GM12878 (cell line): Measurements from ENCODE around the gene DCUN1D3. TPM values are rescaled to one million over a fixed set of nuclear protein-coding genes. Genes with fewer than 3 reads are reported as not detected.

Experiments
- ATAC-seq: fragments of 200-7000 bp; cut with Tn5 transposase; 3 replicates; pipeline ENCODE4 v1.9.1; 2020; ENCODE audit warnings: mild to moderate bottlenecking, moderate library complexity
- BruUV-seq: library from RNA; stranded (reverse); fragments of 400-500 nt; replicated peaks from 2 replicates; lab custom pipeline; 2021; lab: Mats Ljungman, UMichigan
- CTCF ChIA-PET: fragments of 300-600 bp; sonication (Branson Sonifier 250); formaldehyde crosslinking; extraction: SDS; loops from one replicate; lab custom pipeline; 2021; ENCODE audit warnings: inconsistent platforms; lab: Yijun Ruan, JAX
- POLR2A ChIA-PET: fragments of 350-600 bp; formaldehyde crosslinking; extraction: SDS; loops from one replicate; lab custom pipeline; 2021; ENCODE audit warnings: inconsistent platforms; lab: Charles Lee
- RAD21 ChIA-PET: fragments of 300-600 bp; sonication (Branson Sonifier 250); formaldehyde crosslinking; loops from one replicate; lab custom pipeline; 2023; ENCODE audit warnings: antibody characterized with exemption; ENCODE audit not compliant: unreplicated experiment; lab: Charles Lee
- SMC1A ChIA-PET: fragments of 300-600 bp; sonication (Branson Sonifier 250); formaldehyde crosslinking; loops from one replicate; lab custom pipeline; 2023; ENCODE audit not compliant: unreplicated experiment, uncharacterized antibody; lab: Charles Lee
- DNase-seq: peaks from one replicate; pipeline ENCODE4 v3.0.0-alpha.2; 2011; ENCODE audit warnings: low read depth, low spot score
- FAIRE-seq: peaks from 3 replicates; lab custom pipeline; 2011; peaks lifted over from hg19 to GRCh38; lab: Jason Lieb, UNC
- H2AFZ ChIP-seq: 2 replicates; pipeline ENCODE4 v1.6.0; 2011; ENCODE audit warnings: low read depth, low read length, control low read depth; ENCODE audit not compliant: control insufficient read depth
- H3K27ac ChIP-seq: 2 replicates; pipeline ENCODE4 v1.5.1; 2011; ENCODE audit warnings: control low read depth; ENCODE audit not compliant: control insufficient read depth, insufficient read depth
- H3K27me3 ChIP-seq, 2 experiments: replicated peaks in 1 of 2; 2 replicates each; pipeline versions ENCODE4 v1.6.0 to v1.6.1; 2011; ENCODE audit warnings: low read length in 1 of 2; ENCODE audit not compliant: control insufficient read depth in 2 of 2, insufficient read depth in 2 of 2
- H3K36me3 ChIP-seq, 2 experiments: 2 replicates each; pipeline ENCODE4 v1.5.1; 2011; ENCODE audit warnings: low read length in 1 of 2; ENCODE audit not compliant: control insufficient read depth in 2 of 2, insufficient read depth in 2 of 2
- H3K4me1 ChIP-seq: 2 replicates; pipeline ENCODE4 v1.6.1; 2011; ENCODE audit warnings: mild to moderate bottlenecking, low read length, moderate library complexity, mixed read lengths; ENCODE audit not compliant: control insufficient read depth, insufficient read depth
- H3K4me2 ChIP-seq: 2 replicates; pipeline ENCODE4 v1.6.0; 2011; ENCODE audit warnings: control low read depth; ENCODE audit not compliant: control insufficient read depth, insufficient read depth
- H3K4me3 ChIP-seq: fragments of 200-600 bp; sonication (generic); 2 replicates; pipeline ENCODE4 v1.5.1; 2016
- H3K79me2 ChIP-seq: 2 replicates; pipeline ENCODE4 v1.6.0; 2011; ENCODE audit warnings: low read length; ENCODE audit not compliant: control insufficient read depth, insufficient read depth
- H3K9ac ChIP-seq: 2 replicates; pipeline ENCODE4 v1.8.0; 2011; ENCODE audit warnings: low read length, control low read depth, mixed read lengths; ENCODE audit not compliant: control insufficient read depth, insufficient read depth
- H3K9me3 ChIP-seq: replicated peaks from 3 replicates; pipeline ENCODE4 v1.5.1; 2011; ENCODE audit warnings: mild to moderate bottlenecking, low read length; ENCODE audit not compliant: control insufficient read depth, insufficient read depth
- H4K20me1 ChIP-seq: 2 replicates; pipeline ENCODE4 v1.6.0; 2011; ENCODE audit not compliant: control insufficient read depth, insufficient read depth
- CBFB ChIP-seq: IDR thresholded peaks from 2 replicates; pipeline ENCODE4 v1.6.1; 2016; ENCODE audit warnings: antibody characterized with exemption, low read depth
- DPF2 ChIP-seq: fragments of 450-650 bp; IDR thresholded peaks from 2 replicates; pipeline ENCODE4 v1.6.1; 2017; ENCODE audit warnings: mild to moderate bottlenecking
- FOXM1 ChIP-seq: IDR thresholded peaks from 2 replicates; pipeline ENCODE4 v1.6.1; 2012; ENCODE audit warnings: low read depth, mild to moderate bottlenecking, inconsistent platforms, low read length, moderate library complexity
- GABPA ChIP-seq: IDR thresholded peaks from 2 replicates; pipeline ENCODE4 v1.6.1; 2014; ENCODE audit warnings: antibody characterized with exemption, low read depth, mild to moderate bottlenecking, inconsistent platforms
- MLLT1 ChIP-seq: fragments of 450-650 bp; IDR thresholded peaks from 2 replicates; pipeline ENCODE4 v1.6.1; 2016; ENCODE audit warnings: mild to moderate bottlenecking
- MXI1 ChIP-seq: fragments of 150-350 bp; IDR thresholded peaks from 2 replicates; pipeline ENCODE4 v1.6.1; 2011; ENCODE audit warnings: low read depth, mild to moderate bottlenecking, inconsistent platforms, low read length, improper control_type of control experiment
- NBN ChIP-seq: fragments of 450-650 bp; IDR thresholded peaks from 2 replicates; pipeline ENCODE4 v1.6.1; 2016
- PML ChIP-seq: IDR thresholded peaks from 2 replicates; pipeline ENCODE4 v1.6.1; 2012; ENCODE audit warnings: low read length, inconsistent platforms
- RUNX3 ChIP-seq: IDR thresholded peaks from 2 replicates; pipeline ENCODE4 v1.6.1; 2012; ENCODE audit warnings: low read length, inconsistent platforms
- SPI1 ChIP-seq: IDR thresholded peaks from 2 replicates; pipeline ENCODE4 v1.6.1; 2011; ENCODE audit warnings: low read depth, mild to moderate bottlenecking, low read length, moderate library complexity, borderline replicate concordance; ENCODE audit not compliant: insufficient read depth
- SREBF2 ChIP-seq: IDR thresholded peaks from 2 replicates; pipeline ENCODE4 v1.6.1; 2012; ENCODE audit warnings: mild to moderate bottlenecking, low read length
- ZNF274 ChIP-seq: IDR thresholded peaks from one replicate; pipeline ENCODE4 v1.8.0; 2011; ENCODE audit not compliant: insufficient read length, insufficient read depth
- WGBS: methylation state at CpG from one replicate; pipeline ENCODE4 v1.1.6; 2016; ENCODE audit warnings: low lambda C conversion rate; ENCODE audit not compliant: insufficient replicate concordance, insufficient coverage; ENCODE audit errors: missing lambda C conversion rate; 5-methylcytosine and 5-hydroxymethylcytosine counted together
- in situ Hi-C: fragments of 300-500 bp; cut with MboI; formaldehyde crosslinking; loops from 9 replicates; pipeline ENCODE4 v1.14.3; 2018; ENCODE audit warnings: mixed read lengths
- intact Hi-C: fragments of 100-400 bp; cut with micrococcal nuclease; formaldehyde crosslinking; loops from one replicate; pipeline ENCODE4 v1.14.2; 2022; ENCODE audit not compliant: unreplicated experiment
- polyA plus RNA-seq, 11 experiments: library from polyadenylated mRNA; depleted of rRNA in 4 of 11; unstranded in 6 of 11; stranded (reverse) in 5 of 11; fragments of >200 nt; fragmentation: Nextera tagmentation in 4 of 11; fragmentation: Illumina TruSeq in 1 of 11; extraction: Ambion mirVana in 4 of 11; extraction: Trizol in 1 of 11; gene quantifications; 1 replicate in 1 of 11; 2 replicates in 10 of 11; pipeline versions ENCODE4 v1.2.1 to v1.2.3, GENCODE V29; 2011 to 2016; ENCODE audit warnings: inconsistent platforms in 2 of 11, missing spikeins in 2 of 11, low read depth in 1 of 11
- total RNA-seq, 4 experiments: library from RNA; depleted of rRNA in 3 of 4; stranded (reverse); fragments of >200 nt in 3 of 4; fragmentation: Illumina TruSeq in 1 of 4; extraction: Trizol in 1 of 4; gene quantifications; 2 replicates each; pipeline versions ENCODE4 v1.2.1 to v1.2.3, GENCODE V29; 2013 to 2021
- TF ChIP-seq, protein P1 (sequence below): fragments of 450-650 bp; IDR thresholded peaks from 2 replicates; pipeline ENCODE4 v1.6.1; 2017; ENCODE audit warnings: mild to moderate bottlenecking

DCUN1D3 gene
- total and polyA plus RNA-seq, 10 of the 15 experiments (the other 5 are each of a cell fraction or from before 2014, with no cell fraction given) = 0.47 to 4.5 (median 1.9) TPM

DNA sequence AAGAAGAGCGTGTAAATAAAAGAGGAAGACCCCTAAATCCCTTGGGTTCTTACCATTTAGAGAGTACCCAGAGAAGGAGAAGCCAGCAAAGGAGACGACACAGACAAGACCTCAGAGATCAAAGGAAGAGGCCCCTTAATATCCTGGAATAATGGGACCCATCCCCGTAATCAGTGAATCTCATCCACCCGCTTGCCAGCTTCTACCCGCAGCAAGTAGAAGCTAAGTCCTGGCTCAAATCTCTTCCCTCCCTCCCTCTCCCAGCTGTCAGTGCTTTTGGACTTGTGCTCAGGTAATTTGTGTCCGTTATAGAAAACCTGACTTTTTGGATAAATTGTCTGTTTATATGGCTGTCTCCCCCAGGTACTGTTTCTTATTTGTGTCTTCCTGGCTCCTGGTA, 2.3 kb upstream of the DCUN1D3 start (continued):
- TF ChIP-seq CBFB (no peak), GABPA (no peak), ZNF274 (no peak), DPF2 (no peak)
- TF ChIP-seq, all 136 proteins: peak for 0

- in situ Hi-C loops = no loop called here
- H3K79me2 ChIP-seq = peaks cover 25% of the 10 kb centered on the region
- H4K20me1 ChIP-seq = no peaks in the 10 kb centered on the region
- H3K27ac ChIP-seq = peak overlapping the region; percentile 96
- POLR2A ChIA-PET = no interaction called here
- peak overlapping the region; percentile 45 for H2AFZ ChIP-seq
- RAD21 ChIA-PET = interaction anchor here (1.5 to 3.8 kb wide), 3 partner anchors 28 to 36 kb away, joined by 4 to 31 read pairs (median 6); no protein-coding TSS in a partner anchor
- H3K9ac ChIP-seq = peak overlapping the region; percentile 89
- no peaks in the 10 kb centered on the region for H3K27me3 ChIP-seq
- peaks cover 22% of the 10 kb centered on the region for H3K4me1 ChIP-seq
- TSS peak; percentile 78 for BruUV-seq
- CTCF ChIA-PET = interaction anchor here (1.5 to 5.6 kb wide), 2 partner anchors 27 to 36 kb away, joined by 6 to 36 read pairs; no protein-coding TSS in a partner anchor
- WGBS = 14% methylated on average over 27 of the region's 27 CpGs
- intact Hi-C loops = loop anchor here (2.0 kb wide), 2 partner anchors 27 to 95 kb away; partner anchors contain the start of genes ERI2 and REXO5
- FAIRE-seq (no peak), DNase-seq (no peak), ATAC-seq (peak; percentile 47)
- peak overlapping the region; percentile 79 for H3K4me2 ChIP-seq
- SMC1A ChIA-PET = interaction anchor here (1.3 to 5.6 kb wide), 6 partner anchors 21 to 52 kb away, joined by 3 to 42 read pairs (median 27); no protein-coding TSS in a partner anchor
- no peaks in the 10 kb centered on the region for H3K9me3 ChIP-seq
- no peaks in the 10 kb centered on the region; a peak in 1 of 4 replicates for H3K36me3 ChIP-seq
- TF ChIP-seq FOXM1 (no peak), RUNX3 (0 out of 2 replicates have a peak, but pooled peaks have one; percentile 19), MLLT1 (peak; percentile 87), SREBF2 (no peak), PML (0 out of 2 replicates have a peak, but pooled peaks have one; percentile 2), MXI1 (peak; percentile 43; the same call in 1 of the 2 replicates), NBN (peak; percentile 12; the same call in 1 of the 2 replicates), SPI1 (peak; percentile 59; the same call in 1 of the 2 replicates)
- TF ChIP-seq, protein P1, sequence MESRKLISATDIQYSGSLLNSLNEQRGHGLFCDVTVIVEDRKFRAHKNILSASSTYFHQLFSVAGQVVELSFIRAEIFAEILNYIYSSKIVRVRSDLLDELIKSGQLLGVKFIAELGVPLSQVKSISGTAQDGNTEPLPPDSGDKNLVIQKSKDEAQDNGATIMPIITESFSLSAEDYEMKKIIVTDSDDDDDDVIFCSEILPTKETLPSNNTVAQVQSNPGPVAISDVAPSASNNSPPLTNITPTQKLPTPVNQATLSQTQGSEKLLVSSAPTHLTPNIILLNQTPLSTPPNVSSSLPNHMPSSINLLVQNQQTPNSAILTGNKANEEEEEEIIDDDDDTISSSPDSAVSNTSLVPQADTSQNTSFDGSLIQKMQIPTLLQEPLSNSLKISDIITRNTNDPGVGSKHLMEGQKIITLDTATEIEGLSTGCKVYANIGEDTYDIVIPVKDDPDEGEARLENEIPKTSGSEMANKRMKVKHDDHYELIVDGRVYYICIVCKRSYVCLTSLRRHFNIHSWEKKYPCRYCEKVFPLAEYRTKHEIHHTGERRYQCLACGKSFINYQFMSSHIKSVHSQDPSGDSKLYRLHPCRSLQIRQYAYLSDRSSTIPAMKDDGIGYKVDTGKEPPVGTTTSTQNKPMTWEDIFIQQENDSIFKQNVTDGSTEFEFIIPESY = 0 out of 2 replicates have a peak, but pooled peaks have one; percentile 35
- H3K4me3 ChIP-seq = peak overlapping the region; percentile 82
Measured at GRCh38 chr16:20901436-20902112, 1.4 kb upstream of the DCUN1D3 start.
